ENCODE data around the gene AMOTL1. TPM values are rescaled to one million over a fixed set of nuclear protein-coding genes. Genes with fewer than 3 reads are reported as not detected.

Gene AMOTL1
- polyA plus RNA-seq, 1 of the 3 experiments (the other 2 are of a cell fraction), result 10.7 TPM

- no peaks in the 10 kb centered on the region for H3K9me3 ChIP-seq
- no peaks in the 10 kb centered on the region for H3K27me3 ChIP-seq (ENCODE audit: insufficient read depth)
- no peaks in the 10 kb centered on the region for H3K79me2 ChIP-seq (ENCODE audit: insufficient read depth)
- no peak overlapping the region for H3K4me3 ChIP-seq (ENCODE audit: low read depth in 2 of 2, low read length in 1 of 2)
- POLR2A ChIA-PET, result no interaction called here
- CTCF ChIA-PET, result interaction anchor here (0.6 to 1.7 kb wide), 5 partner anchors 8 to 819 kb away, joined by 3 to 4 read pairs (median 3); no protein-coding TSS in a partner anchor
- no peaks in the 10 kb centered on the region for H3K36me3 ChIP-seq (replicated peaks in 1 of 2; ENCODE audit: control insufficient read depth in 1 of 2, insufficient read depth in 2 of 2, low read length in 1 of 2)
- peak overlapping the region; percentile 46; the same call in 1 of the 2 replicates for H3K4me2 ChIP-seq
- H3K4me1 ChIP-seq (ENCODE audit: control insufficient read depth in 1 of 2, insufficient read depth in 2 of 2, low read depth in 1 of 2, low read length in 1 of 2), result peaks cover 28 to 48% of the 10 kb centered on the region in 2 experiments
- H3K9ac ChIP-seq, result no peak overlapping the region; the same call in 1 of the 2 replicates
- H3F3A ChIP-seq (replicated peaks; ENCODE audit: insufficient read depth), result peaks cover 22% of the 10 kb centered on the region
- H2AFZ ChIP-seq (ENCODE audit: low read depth), result no peak overlapping the region
- H3K27ac ChIP-seq (ENCODE audit: low read depth in 2 of 2, low read length in 1 of 2), result peak overlapping the region; percentile 83 to 87
- no peaks in the 10 kb centered on the region for H4K20me1 ChIP-seq (ENCODE audit: insufficient read depth)
- no peak for TF ChIP-seq RXRA (IDR thresholded peaks at IDR 0.05; ENCODE audit: borderline replicate concordance, low read depth)
- TF ChIP-seq EP300 (IDR thresholded peaks at IDR 0.05; ENCODE audit: borderline replicate concordance in 1 of 2, low read depth in 1 of 2, low read length in 1 of 2), result no peak
- no peaks in the 10 kb centered on the region for H3K9me2 ChIP-seq
- DNase-seq, result no peak
These were observed 158.1 kb downstream of the AMOTL1 start for GRCh38 chr11:94926271-94926625.

Other genes with a start within 250 kb of the AMOTL1 start
- 1.8 and 1.9 TPM in 2 replicates for gene FUT4, start 224.4 kb upstream of the AMOTL1 start, polyA plus RNA-seq (2012; rRNA removed)
- gene PIWIL4, start 201.0 kb upstream of the AMOTL1 start, polyA plus RNA-seq (2012; rRNA removed), result 1.7 and 2.0 TPM in 2 replicates
- 27.0 and 33.5 TPM in 2 replicates for gene CWC15, start 205.2 kb downstream of the AMOTL1 start, polyA plus RNA-seq (2012; rRNA removed)
- gene KDM4D, start 205.4 kb downstream of the AMOTL1 start, polyA plus RNA-seq (2012; rRNA removed), result 1.1 and 1.2 TPM in 2 replicates